Transverse colon (tissue), 4 donors: ENCODE data around the gene MTRF1L.

ENCODE experiments used
- EP300 ChIP-seq: sonication (generic); formaldehyde crosslinking; IDR thresholded peaks from one replicate; pipeline ENCODE4 v1.6.1; 2017; ENCODE audit warnings: antibody characterized with exemption, low read depth
- POLR2A ChIP-seq: fragments of 450-650 bp; IDR thresholded peaks from one replicate; pipeline ENCODE4 v1.6.1; 2016; ENCODE audit warnings: antibody characterized with exemption, mild to moderate bottlenecking, moderate library complexity
- POLR2AphosphoS5 ChIP-seq, 3 donors: sonication (generic); formaldehyde crosslinking; IDR thresholded peaks; one replicate each; pipeline ENCODE4 v1.6.1; 2016; ENCODE audit warnings: antibody characterized with exemption in 3 of 3
- TF ChIP-seq, protein P1 (sequence below), 5 experiments: fragments of 200-600 bp in 3 of 5; fragments of 450-650 bp in 2 of 5; sonication (generic) in 3 of 5; IDR thresholded peaks; 1 replicate in 2 of 5; 2 replicates in 3 of 5; pipeline ENCODE4 v1.5.1; 2016 to 2017; ENCODE audit warnings: antibody characterized with exemption in 5 of 5, inconsistent platforms in 3 of 5, mild to moderate bottlenecking in 2 of 5, moderate library complexity in 1 of 5

DNA sequence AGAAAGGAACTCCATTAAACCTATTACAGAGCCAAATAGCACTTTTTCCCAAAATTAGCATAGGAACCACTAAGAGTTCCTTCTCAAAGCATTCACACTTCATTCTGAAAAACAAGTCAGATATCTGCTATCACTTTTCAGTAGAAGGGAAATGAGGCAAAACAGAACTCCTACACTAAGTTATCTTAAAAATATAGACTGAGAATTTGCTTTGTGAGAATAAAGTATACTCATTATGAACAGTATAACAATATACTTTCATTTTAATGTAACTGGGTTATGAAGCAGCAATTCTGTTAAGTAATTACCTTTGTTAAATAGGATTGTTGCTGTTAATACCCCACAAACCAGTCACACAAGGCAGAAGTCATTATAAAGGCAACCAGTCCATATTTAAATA, 8.7 kb downstream of the MTRF1L start:
- no peak for TF ChIP-seq EP300
- TF ChIP-seq POLR2A = no peak
- TF ChIP-seq POLR2AphosphoS5 (IDR thresholded peaks at IDR 0.05) = no peak
- TF ChIP-seq, protein P1, sequence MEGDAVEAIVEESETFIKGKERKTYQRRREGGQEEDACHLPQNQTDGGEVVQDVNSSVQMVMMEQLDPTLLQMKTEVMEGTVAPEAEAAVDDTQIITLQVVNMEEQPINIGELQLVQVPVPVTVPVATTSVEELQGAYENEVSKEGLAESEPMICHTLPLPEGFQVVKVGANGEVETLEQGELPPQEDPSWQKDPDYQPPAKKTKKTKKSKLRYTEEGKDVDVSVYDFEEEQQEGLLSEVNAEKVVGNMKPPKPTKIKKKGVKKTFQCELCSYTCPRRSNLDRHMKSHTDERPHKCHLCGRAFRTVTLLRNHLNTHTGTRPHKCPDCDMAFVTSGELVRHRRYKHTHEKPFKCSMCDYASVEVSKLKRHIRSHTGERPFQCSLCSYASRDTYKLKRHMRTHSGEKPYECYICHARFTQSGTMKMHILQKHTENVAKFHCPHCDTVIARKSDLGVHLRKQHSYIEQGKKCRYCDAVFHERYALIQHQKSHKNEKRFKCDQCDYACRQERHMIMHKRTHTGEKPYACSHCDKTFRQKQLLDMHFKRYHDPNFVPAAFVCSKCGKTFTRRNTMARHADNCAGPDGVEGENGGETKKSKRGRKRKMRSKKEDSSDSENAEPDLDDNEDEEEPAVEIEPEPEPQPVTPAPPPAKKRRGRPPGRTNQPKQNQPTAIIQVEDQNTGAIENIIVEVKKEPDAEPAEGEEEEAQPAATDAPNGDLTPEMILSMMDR (IDR thresholded peaks at IDR 0.05) = no peak
